ENCODE measurements around the gene NRXN2. TPM values are rescaled to one million over a fixed set of nuclear protein-coding genes. Genes with fewer than 3 reads are reported as not detected.
A peak's percentile ranks its signal among the peaks of the same experiment; 100 is the strongest.

NRXN2 gene
- total RNA-seq, 1 experiment from 2014 or later: 0.15 TPM

GRCh38 chr11:64560139-64560771, 162.7 kb downstream of the NRXN2 start:
- BruUV-seq (replicated peaks): no TSS peak
- ChIA-PET POLR2A (no interaction called here), CTCF (interaction anchor here (0.6 kb wide), 1 partner anchor 87 kb away, joined by 3 read pairs; no protein-coding TSS in a partner anchor)
- Histone ChIP-seq H3K4me1 (ENCODE audit: control insufficient read depth, insufficient read depth, low read length) (no peaks in the 10 kb centered on the region), H3K27ac (ENCODE audit: low read length) (no peak overlapping the region), H3K36me3 (ENCODE audit: control insufficient read depth, insufficient read depth, low read length) (no peaks in the 10 kb centered on the region), H3K4me3 (ENCODE audit: low read depth in 2 of 2, low read length in 2 of 2) (no peak overlapping the region), H3K27me3 (ENCODE audit: control insufficient read depth, insufficient read depth, low read length) (no peaks in the 10 kb centered on the region), H3K9me3 (ENCODE audit: control insufficient read depth, insufficient read depth, low read depth, low read length) (no peaks in the 10 kb centered on the region)
- DNase-seq (ENCODE audit: low read depth, low spot score) (no peak), ATAC-seq (peak; percentile 29; the same call in 1 of the 2 replicates)
- intact Hi-C loops (cut with micrococcal nuclease; ENCODE audit: unreplicated experiment): no loop called here
- TF ChIP-seq CTCF (IDR thresholded peaks at IDR 0.05): no peak
- TF ChIP-seq SIN3A (IDR thresholded peaks at IDR 0.05; ENCODE audit: borderline replicate concordance, insufficient read depth, low read depth, low read length): no peak
- TF ChIP-seq POLR2AphosphoS5 (IDR thresholded peaks at IDR 0.05; ENCODE audit: low read depth, low read length): no peak
- TF ChIP-seq TCF7L2 (IDR thresholded peaks at IDR 0.05; ENCODE audit: low read depth, low read length): no peak
- TF ChIP-seq REST (IDR thresholded peaks at IDR 0.05; ENCODE audit: insufficient read depth in 1 of 2, low read depth in 2 of 2, low read length in 1 of 2): no peak
- in situ Hi-C loops (cut with HindIII; ENCODE audit: low pct_unique_long_range_greater_than_20kb, low sequenced_read_pairs): no loop called here

- no peaks in the 10 kb centered on the region for H3K4me1 ChIP-seq (ENCODE audit: control insufficient read depth, insufficient read depth, low read length)
- H3K27ac ChIP-seq (ENCODE audit: low read length): no peak overlapping the region
- DNase-seq (ENCODE audit: low read depth, low spot score) (no peak), ATAC-seq (no peak)
- H3K4me3 ChIP-seq (ENCODE audit: low read depth in 2 of 2, low read length in 2 of 2): no peak overlapping the region
- POLR2A ChIA-PET: no interaction called here
- CTCF ChIA-PET: interaction anchor here (0.6 kb wide), 1 partner anchor 88 kb away, joined by 3 read pairs; no protein-coding TSS in a partner anchor
- BruUV-seq (replicated peaks): no TSS peak
- no peaks in the 10 kb centered on the region for H3K27me3 ChIP-seq (ENCODE audit: control insufficient read depth, insufficient read depth, low read length)
- H3K9me3 ChIP-seq (ENCODE audit: control insufficient read depth, insufficient read depth, low read depth, low read length): no peaks in the 10 kb centered on the region
- intact Hi-C loops (cut with micrococcal nuclease; ENCODE audit: unreplicated experiment): no loop called here
- no peaks in the 10 kb centered on the region for H3K36me3 ChIP-seq (ENCODE audit: control insufficient read depth, insufficient read depth, low read length)
- in situ Hi-C loops (cut with HindIII; ENCODE audit: low pct_unique_long_range_greater_than_20kb, low sequenced_read_pairs): no loop called here
- TF ChIP-seq REST (IDR thresholded peaks at IDR 0.05; ENCODE audit: insufficient read depth in 1 of 2, low read depth in 2 of 2, low read length in 1 of 2) (no peak), POLR2AphosphoS5 (IDR thresholded peaks at IDR 0.05; ENCODE audit: low read depth, low read length) (no peak), TCF7L2 (IDR thresholded peaks at IDR 0.05; ENCODE audit: low read depth, low read length) (no peak), SIN3A (IDR thresholded peaks at IDR 0.05; ENCODE audit: borderline replicate concordance, insufficient read depth, low read depth, low read length) (no peak), CTCF (IDR thresholded peaks at IDR 0.05) (no peak)
These were observed 163.5 kb downstream of the NRXN2 start for GRCh38 chr11:64559351-64560138.
